HT1080 (cell line): ENCODE data around the gene WDR49. TPM values are rescaled to one million over a fixed set of nuclear protein-coding genes. Genes with fewer than 3 reads are reported as not detected.

Experiments used
- DNase-seq: peaks from one replicate; pipeline ENCODE4 v3.0.0-alpha.2; 2015; ENCODE audit warnings: low read depth
- polyA plus RNA-seq, 2 experiments: library from polyadenylated mRNA; depleted of rRNA; stranded (reverse); fragments of >200 nt; gene quantifications; 2 replicates each; pipeline ENCODE4 v1.2.3, GENCODE V29; 2015
- total RNA-seq: library from RNA; depleted of rRNA; stranded (reverse); fragments of >200 nt; shearing (Covaris generic); gene quantifications from 2 replicates; pipeline ENCODE4 v1.2.3, GENCODE V29; 2014; rRNA removed

Gene WDR49
- not detected in 2 replicates for total RNA-seq
- 0.23 TPM in 1 of 2 replicates, not detected in the other for polyA plus RNA-seq (2015; cell fraction: cytosol; rRNA removed)
- 0.06 TPM in 1 of 2 replicates, not detected in the other for polyA plus RNA-seq (2015; cell fraction: nucleus; rRNA removed)

DNA sequence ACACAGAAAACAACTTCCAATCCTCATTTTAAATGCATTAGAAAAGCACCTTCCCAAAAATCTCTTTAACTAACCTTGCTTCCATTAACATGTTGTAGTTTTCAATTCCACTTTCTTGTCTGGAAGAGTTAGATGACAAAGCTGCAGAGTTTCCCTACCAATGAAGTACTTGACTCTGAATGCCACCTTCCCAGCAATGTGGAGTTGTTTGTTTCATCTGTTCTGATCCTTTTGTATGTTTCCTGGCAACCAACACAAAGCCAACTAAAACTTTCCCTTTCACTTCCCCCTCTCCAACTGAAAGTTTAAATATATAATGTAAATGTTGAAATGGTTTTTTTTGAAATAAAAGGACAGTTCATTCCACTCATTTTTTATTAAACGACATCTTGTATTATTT lies at the start of gene WDR49:
TSS of gene WDR49 (minus strand) at position 183 of the 400 bp plus-strand sequence. CDS start 517 bp downstream, outside the sequence.
- DNase-seq: peak; percentile 23

- DNase-seq: no peak
Measured at GRCh38 chr3:167700926-167701325, 47.2 kb upstream of the WDR49 start.

- DNase-seq: no peak
Measured at GRCh38 chr3:167700046-167700445, 46.3 kb upstream of the WDR49 start.

GRCh38 chr3:167694121-167694520 lies 40.4 kb upstream of the WDR49 start:
- DNase-seq: no peak

- no peak for DNase-seq
Measured at GRCh38 chr3:167691366-167691765, 37.6 kb upstream of the WDR49 start.

DNA sequence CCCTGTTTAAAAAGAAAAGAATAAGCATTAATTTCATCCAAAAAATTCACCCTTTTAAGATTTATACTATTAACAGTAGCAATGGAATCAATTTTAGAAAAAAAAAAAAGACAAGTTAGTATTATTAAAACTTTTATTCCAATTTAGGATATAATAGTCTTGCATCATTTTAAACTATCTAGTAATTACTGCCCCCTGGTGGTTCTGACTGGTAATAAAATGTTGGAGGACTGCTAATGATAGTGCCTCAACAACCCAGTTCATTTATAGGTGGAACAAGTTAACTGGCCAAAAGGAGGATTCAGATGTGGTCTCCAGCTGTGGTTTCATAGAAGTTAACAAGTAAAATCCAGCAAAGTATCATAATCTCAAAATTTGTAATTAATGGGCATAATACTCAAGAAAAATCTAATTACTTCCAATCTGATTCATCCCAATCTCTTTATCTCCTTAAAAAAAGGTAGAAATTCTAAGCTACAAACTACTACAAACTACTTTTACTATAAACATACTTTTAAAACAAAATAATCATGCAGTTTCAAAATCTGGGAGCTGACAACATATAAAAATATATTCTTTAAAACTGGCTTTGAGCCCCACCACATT lies 30.7 kb upstream of the WDR49 start:
- DNase-seq: peak; percentile 65

- DNase-seq: no peak
Measured at GRCh38 chr3:167679526-167679925, 25.8 kb upstream of the WDR49 start.

GRCh38 chr3:167675848-167676247 lies 22.1 kb upstream of the WDR49 start:
- DNase-seq: no peak

DNA sequence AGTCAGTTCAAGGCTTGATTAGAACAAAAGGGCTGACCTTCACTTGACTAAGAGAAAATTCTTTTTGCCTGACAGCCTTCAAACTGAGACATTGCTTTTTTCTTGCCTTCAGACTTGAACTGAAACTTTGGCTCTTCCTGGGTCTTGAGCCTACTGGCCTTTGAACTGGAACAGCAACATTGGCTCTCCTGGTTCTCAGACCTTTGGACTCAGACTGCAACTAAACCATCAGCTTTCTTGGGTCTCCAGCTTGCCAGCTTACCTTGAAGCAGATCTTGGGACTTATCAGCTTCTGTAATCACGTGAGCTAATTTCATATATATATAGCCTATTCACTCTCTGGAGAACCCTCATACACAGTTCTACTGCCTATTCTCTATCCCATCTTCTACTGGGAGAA lies 19.5 kb upstream of the WDR49 start:
- no peak for DNase-seq

- DNase-seq: no peak
Measured at GRCh38 chr3:167671878-167672427, 18.2 kb upstream of the WDR49 start.

DNA sequence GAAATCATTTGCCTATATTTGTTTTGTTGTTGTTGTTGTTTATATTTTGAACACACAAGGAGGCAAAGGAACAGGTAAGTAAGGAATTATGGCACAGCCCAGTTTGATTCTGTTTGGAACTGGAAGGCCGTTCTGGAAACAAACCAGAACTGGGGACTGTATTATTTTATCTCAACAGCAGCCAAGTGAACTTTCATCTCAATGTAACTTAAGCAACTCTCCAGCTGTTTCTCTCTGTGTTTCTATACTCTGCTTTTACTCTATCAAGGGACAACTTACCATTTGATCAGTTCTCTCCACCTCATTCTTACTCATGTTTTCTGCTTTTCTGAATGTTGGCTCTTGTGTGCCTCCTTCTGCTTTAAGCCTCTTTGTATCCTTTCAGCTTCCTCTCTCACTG lies 16.0 kb upstream of the WDR49 start:
- DNase-seq: no peak

DNA sequence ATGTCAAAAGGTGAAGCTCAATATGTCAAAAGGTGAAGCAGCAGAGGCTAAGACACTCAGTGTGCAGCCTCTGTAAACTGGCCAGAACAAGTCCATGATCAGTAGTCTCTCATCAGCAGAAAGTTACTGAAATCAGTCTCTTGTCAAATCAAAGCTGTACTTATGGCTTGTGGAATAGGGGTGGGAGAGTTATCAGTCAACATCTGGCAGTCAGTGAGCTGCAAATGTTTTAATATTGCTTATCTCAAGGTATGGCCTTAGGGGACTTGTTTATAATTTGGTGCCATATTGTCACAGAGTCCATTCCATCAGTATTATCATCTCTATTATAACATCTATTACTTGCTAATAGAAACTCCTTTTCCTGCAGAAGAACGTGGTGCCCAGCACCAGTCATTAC lies 14.9 kb upstream of the WDR49 start:
- DNase-seq: no peak

DNA sequence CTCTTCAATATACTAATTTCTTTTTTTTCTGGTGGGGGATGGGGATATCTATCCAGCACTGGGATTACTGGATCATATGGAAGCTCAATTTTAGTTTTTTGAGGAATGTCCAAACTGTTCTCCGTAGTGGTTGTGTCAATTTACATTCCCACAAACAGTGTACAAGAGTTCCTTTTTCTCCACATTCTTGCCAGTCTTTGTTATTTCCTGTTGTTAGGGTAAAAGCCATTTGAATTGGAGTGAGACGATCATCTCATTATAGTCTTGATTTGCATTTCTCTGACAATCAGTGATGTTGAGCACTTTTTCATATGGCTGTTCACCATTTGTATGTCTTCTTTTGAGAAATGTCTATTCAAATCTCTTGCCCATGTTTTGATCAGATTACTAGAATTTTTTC lies 12.8 kb upstream of the WDR49 start:
- no peak for DNase-seq

GRCh38 chr3:167662919-167663400 lies 9.2 kb upstream of the WDR49 start:
- DNase-seq: no peak

- no peak for DNase-seq
Measured at GRCh38 chr3:167657684-167658225, 4.0 kb upstream of the WDR49 start.

DNA sequence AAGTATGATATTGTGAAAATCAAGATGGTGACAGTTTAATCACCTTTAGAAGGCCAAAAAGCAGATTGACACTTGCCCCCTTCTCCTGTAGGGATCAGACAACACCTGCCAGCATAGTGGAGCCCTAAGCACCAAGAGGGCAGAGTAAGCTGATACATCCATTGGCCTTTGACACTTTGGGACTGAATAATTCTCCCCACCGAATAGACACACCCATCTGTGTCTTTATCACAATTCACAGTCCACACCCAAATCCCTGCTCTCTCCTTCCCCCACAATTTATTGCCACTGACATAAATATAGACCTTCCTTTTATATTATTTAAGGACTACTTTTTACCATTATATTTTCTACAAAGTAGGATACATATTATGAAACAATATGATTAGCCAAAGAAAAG lies 3.1 kb upstream of the WDR49 start:
- no peak for DNase-seq

DNA sequence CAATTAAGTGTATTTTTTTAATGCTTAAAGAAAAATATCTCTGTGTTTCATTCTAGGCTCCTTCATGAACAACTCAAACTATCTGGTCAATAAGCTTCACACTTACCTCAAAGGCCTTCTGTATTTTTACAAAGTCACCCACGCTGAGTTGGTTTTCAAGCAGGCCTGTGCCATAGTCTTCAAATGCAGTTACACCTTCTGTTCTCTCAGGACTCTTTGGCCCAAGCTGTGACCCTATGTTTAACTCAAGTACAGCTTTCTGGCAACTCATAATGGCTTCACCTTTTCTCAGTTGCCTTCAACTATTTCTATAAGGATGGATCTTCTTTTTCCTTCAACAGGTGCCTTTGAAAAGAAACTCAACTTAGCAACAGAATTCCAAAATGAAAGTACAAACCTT lies 587 bp downstream of the WDR49 start:
- DNase-seq: no peak

GRCh38 chr3:167651826-167652225 lies 1.9 kb downstream of the WDR49 start:
- no peak for DNase-seq

DNA sequence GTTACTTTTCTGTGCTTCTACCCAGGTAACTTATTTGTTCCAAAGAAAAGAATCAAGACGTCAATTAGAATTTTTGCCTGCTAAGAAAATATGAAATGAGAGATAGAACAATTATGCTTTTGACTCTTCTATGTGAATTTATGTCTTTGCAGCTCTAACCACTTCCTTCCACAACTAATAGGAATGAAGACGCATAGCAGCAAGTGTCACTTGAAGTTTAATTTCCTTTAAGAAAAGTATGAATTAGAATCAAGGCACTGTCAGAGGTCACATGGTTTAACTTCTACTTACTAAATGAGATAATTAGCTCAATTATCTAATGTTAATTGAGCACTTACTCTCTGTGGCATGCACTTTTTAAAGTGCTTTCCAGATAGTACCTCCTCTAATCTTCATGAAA lies 3.3 kb downstream of the WDR49 start:
- DNase-seq: no peak

- DNase-seq: no peak
Measured at GRCh38 chr3:167649746-167650145, 4.0 kb downstream of the WDR49 start.

DNA sequence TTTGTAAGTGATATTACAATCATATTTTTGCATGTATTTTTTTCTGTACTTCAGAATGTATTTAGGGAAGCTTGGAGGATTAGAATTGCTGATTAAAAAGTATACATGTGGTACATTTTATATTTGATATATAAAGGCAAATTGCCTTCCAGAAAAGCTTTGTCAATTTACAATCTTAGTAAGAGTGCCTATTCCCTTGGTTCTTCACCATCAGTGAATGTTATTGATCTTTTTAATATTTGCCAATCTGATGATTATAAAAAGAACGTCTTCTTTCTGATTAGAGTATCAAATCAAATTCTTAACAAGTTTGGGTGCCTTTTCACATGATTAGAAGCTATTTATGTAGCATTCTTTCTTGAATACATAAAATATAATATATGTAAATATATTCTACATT lies 9.1 kb downstream of the WDR49 start:
- DNase-seq: no peak

- no peak for DNase-seq
Measured at GRCh38 chr3:167631471-167631870, 22.3 kb downstream of the WDR49 start.

- DNase-seq: peak; percentile 15
Measured at GRCh38 chr3:167626490-167626889, 27.3 kb downstream of the WDR49 start.
